GM19328 (cell line): ENCODE data around the gene OR2T33.
"Not testable (repeated sequence)": the region's sequence is repeated elsewhere in the genome, so short reads cannot be mapped to it uniquely, and the experiment has no call there.

ENCODE experiments used
- ATAC-seq: cut with Tn5 transposase; IDR thresholded peaks from one replicate; pipeline ENCODE4 v1.9.1; 2021; ENCODE audit warnings: mild to moderate bottlenecking, moderate library complexity; ENCODE audit not compliant: unreplicated experiment

The OR2T33 gene

DNA sequence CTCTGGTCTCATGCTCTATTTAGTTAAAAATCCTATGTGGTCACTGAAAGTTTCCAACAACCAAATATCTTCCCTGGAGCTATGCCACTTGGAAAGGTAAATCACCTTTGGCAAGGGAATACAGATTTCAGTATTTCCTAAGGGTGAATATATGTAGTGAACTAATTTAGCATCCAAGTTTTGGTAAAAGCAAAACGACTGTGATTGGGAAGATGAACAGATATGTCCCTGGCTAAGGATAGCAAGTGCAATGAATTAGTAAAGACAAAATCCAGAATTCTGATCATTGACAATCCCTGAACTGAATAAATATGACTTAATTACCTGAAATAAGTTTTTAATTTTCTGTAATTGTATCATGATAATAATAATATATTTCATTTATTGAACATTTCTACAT, at the start of gene OR2T33:
Gene OR2T33, minus strand, starts transcription at position 101 of the 400 bp plus-strand sequence. CDS start 4,162 bp downstream, outside the sequence.
- no peak for ATAC-seq

GRCh38 chr1:248324468-248324867, 46.7 kb upstream of the OR2T33 start, which contains the start of gene OR2M7:
Gene OR2M7 (minus strand): TSS chr1:248324568. CDS start chr1:248324568, 0 bp downstream.
- no peak for ATAC-seq

GRCh38 chr1:248316796-248317195, 39.0 kb upstream of the OR2T33 start:
- ATAC-seq: no peak

DNA sequence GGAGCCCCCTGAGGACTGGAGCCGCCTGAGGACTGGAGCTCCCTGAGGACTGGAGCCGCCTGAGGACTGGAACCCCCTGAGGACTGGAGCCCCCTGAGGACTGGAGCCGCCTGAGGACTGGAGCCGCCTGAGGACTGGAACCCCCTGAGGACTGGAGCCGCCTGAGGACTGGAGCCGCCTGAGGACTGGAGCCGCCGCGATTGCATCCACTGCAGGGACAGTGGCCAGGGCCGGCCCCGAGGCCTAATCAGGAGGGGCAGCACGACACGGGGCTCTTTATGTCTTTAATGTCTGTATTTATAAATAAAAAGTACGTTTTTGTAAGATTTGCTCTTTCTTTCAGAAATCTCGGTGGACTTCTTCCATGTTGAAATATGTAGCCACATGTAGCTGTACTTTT, 29.0 kb upstream of the OR2T33 start:
- ATAC-seq: not testable (repeated sequence)

- ATAC-seq: no peak
These were observed 28.3 kb upstream of the OR2T33 start for GRCh38 chr1:248306103-248306502.

GRCh38 chr1:248305672-248306071, 27.9 kb upstream of the OR2T33 start:
- not testable (repeated sequence) for ATAC-seq

DNA sequence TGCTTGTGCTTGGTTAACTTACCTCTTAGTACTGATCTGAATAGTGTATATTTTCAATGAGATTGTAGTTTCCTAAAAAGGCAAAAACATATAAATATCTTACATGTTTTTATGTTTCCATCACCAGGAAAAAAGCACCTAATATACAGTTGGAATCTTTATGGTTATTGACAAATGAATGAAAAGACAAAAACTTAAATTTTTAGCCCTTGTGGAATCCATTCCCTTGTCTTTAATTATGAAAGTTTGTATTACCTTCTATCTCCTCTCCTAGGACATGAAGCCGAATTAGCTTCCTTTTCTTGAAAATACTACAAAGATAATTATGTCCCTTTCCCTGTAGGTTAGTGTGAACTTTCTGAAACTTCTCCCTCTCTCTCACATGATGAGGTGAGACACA, 25.5 kb upstream of the OR2T33 start, which contains the start of gene OR2T12:
Gene OR2T12, minus strand, starts transcription at position 101 of the 400 bp plus-strand sequence. CDS start 7,846 bp downstream, outside the sequence.
- ATAC-seq: no peak

- ATAC-seq: no peak
These were observed 10.6 kb upstream of the OR2T33 start for GRCh38 chr1:248288391-248288790.

DNA sequence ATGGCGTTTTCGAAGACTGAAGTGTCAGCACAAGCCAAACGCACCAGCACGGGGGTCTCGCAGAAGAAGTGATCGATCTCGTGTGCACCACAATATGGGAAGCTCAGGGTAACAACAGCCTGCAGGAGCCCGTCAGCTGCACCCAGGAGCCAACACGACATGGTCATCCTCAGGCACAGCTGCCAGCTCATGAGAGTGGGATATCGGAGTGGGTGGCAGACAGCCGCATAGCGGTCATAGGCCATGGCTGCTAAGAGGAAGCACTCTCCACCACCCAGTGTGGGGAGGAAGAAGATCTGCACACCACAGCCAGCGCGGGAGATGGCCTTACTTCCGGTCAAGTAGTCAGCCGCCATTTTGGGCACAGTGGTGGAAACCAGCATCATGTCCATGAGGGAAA, 4.6 kb downstream of the OR2T33 start:
- not testable (repeated sequence) for ATAC-seq

DNA sequence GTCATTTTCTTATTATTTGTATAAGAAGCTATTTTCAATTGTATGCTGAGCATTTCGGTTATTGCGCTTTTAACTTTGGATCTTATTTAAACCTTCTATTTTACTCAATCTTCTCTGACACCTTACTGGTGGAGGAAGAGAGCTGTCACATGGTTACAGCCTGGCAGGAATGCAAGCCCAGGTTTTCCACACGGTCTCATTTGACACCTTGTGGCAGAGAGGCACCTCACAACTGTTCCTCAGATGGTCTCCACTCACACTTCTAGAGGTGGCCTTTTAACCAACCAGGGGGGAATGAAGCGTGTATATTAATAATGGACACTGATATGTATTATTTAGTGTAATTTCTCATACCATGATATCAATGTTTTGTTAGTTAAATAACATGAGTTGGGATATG, 9.6 kb downstream of the OR2T33 start:
- no peak for ATAC-seq

DNA sequence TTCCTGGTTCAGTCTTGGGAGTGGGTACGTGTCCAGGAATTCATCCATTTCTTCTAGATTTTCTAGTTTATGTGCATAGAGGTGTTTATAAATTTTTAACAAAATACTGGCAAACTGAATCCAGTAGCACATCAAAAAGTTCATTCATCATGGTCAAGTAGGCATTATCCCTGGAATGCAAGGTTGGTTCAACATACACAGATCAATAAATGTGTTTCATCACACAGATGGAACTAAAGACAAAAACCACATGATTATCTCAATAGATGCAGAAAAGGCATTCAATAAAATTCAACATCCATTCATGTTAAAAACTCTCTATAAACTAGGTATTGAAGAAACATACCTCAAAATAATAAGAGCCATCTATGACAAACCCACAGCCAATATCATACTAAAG, 18.5 kb downstream of the OR2T33 start:
- ATAC-seq: not testable (repeated sequence)

DNA sequence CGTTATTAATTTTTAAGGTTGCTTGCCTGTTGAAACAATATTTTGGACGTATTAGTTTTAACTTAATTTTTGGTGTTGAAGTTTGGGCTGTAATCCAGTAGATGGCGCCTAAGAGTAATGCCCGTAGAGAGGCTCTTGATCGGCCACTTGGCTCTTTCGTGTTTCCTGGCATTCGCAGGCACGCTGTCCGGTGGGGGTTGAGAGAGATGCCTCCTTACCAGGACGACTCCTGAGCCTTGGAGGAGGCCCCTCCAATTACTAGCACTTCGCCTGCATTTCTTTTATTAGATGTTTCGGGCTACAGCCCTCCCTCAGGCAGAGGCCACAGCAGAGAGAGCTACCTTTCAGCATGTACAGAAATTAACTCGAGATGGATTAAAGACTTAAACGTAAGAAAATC, 34.6 kb downstream of the OR2T33 start:
- peak; percentile 83 for ATAC-seq

GRCh38 chr1:248239478-248239877, 38.3 kb downstream of the OR2T33 start:
- no peak for ATAC-seq

DNA sequence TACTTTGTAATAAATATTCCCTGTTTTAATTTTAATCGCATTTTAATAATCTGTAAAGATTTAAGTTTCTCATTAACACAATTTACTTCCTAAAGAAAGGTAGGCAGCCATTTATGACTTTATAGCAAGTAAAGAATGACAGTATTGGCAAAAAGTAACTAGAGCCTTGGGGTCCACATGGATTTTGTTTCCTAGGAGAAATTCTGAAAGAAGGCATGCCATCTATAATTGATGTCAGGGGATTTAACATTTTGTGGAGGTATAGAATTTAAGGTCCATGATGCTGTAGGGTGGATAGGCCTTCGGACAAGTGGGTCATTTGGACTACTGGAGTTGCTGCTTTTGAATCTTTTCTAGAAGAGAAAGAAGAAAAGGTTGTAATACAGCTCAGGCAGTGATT, 46.7 kb downstream of the OR2T33 start, which contains the start of gene OR2M4:
Gene OR2M4, plus strand, starts transcription at position 301 of the 400 bp plus-strand sequence. CDS start 7,512 bp downstream, outside the sequence.
- ATAC-seq: no peak

DNA sequence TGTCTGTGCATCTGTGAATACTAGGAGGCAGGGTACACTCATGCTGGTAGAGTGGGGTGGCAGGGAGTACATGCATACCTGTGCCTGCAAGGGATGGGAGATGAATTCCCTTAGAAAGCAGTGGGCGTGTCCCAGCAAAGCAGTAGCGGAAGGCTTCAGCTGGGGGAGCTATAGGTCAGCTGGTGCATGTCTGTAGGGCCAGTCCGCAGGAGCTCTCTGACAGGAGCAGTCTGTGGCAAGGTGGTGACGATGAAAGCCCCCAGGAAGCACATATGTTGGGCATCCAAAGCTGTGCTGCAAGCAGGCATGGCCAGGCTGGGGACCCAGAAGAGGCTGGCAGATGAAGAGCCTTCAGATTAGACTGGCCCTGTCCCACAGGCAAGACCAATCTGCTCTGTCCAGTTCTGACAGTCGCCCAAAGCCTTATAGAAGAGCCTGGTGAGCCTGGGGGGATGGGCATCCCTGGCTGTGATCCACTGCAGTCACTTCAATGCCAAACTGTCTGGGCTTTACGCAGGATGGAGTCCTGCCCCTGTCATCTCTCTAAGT, 48.3 kb downstream of the OR2T33 start:
- ATAC-seq: no peak

GRCh38 chr1:248225537-248225936, 52.2 kb downstream of the OR2T33 start:
- no peak for ATAC-seq
